DMS53 (cell line): Measurements from ENCODE around the gene PFKM.
"Not testable (repeated sequence)": the region's sequence is repeated elsewhere in the genome, so short reads cannot be mapped to it uniquely, and the experiment has no call there.

Experiments used
- DNase-seq: peaks from one replicate; lab custom pipeline; 2025; lab: John Stamatoyannopoulos, UW

Gene PFKM

GRCh38 chr12:48111312-48111693 lies 7.9 kb upstream of the PFKM start:
- DNase-seq: not testable (repeated sequence)

- no peak for DNase-seq
These were observed 3.2 kb upstream of the PFKM start for GRCh38 chr12:48115957-48116356.

GRCh38 chr12:48118284-48118871 lies 786 bp upstream of the PFKM start:
- peak; percentile 50 for DNase-seq

- DNase-seq: no peak
These were observed 651 bp downstream of the PFKM start for GRCh38 chr12:48119834-48120195.

GRCh38 chr12:48121522-48121921 lies 2.4 kb downstream of the PFKM start:
- DNase-seq: no peak

GRCh38 chr12:48122065-48122834 lies 3.1 kb downstream of the PFKM start:
- no peak for DNase-seq

GRCh38 chr12:48123169-48123568 lies 4.0 kb downstream of the PFKM start:
- no peak for DNase-seq

GRCh38 chr12:48125542-48125941 lies 6.4 kb downstream of the PFKM start:
- DNase-seq: not testable (repeated sequence)

GRCh38 chr12:48125985-48126384 lies 6.8 kb downstream of the PFKM start:
- no peak for DNase-seq

- DNase-seq: peak; percentile 22
These were observed 7.9 kb downstream of the PFKM start for GRCh38 chr12:48126953-48127630.

- no peak for DNase-seq
These were observed 9.6 kb downstream of the PFKM start for GRCh38 chr12:48128800-48129199.

- DNase-seq: no peak
These were observed 10.2 kb downstream of the PFKM start for GRCh38 chr12:48129376-48129775.

- no peak for DNase-seq
These were observed 12.4 kb downstream of the PFKM start for GRCh38 chr12:48131517-48131916.

- DNase-seq: no peak
These were observed 13.7 kb downstream of the PFKM start for GRCh38 chr12:48132826-48133225.

GRCh38 chr12:48135027-48135426 lies 15.9 kb downstream of the PFKM start:
- DNase-seq: no peak

GRCh38 chr12:48142818-48143674 lies 23.9 kb downstream of the PFKM start:
- no peak for DNase-seq

GRCh38 chr12:48143898-48144297 lies 24.7 kb downstream of the PFKM start:
- DNase-seq: no peak

- DNase-seq: no peak
These were observed 26.8 kb downstream of the PFKM start for GRCh38 chr12:48145981-48146380.

GRCh38 chr12:48151103-48151771 lies 32.1 kb downstream of the PFKM start:
- no peak for DNase-seq

GRCh38 chr12:48155786-48156185 lies 36.6 kb downstream of the PFKM start:
- not testable (repeated sequence) for DNase-seq

GRCh38 chr12:48156652-48157017 lies 37.5 kb downstream of the PFKM start:
- DNase-seq: no peak
